VCaP (cell line): ENCODE results near the gene PIAS2.

ENCODE experiments used
- H3K27ac ChIP-seq: fragments of 450-650 bp; 2 replicates; pipeline ENCODE4 v1.5.1; 2017
- CTCF ChIP-seq: fragments of 450-650 bp; conservative IDR thresholded peaks from 2 replicates; pipeline ENCODE4 v1.5.1; 2017; ENCODE audit warnings: mild to moderate bottlenecking, moderate library complexity

PIAS2 gene

DNA sequence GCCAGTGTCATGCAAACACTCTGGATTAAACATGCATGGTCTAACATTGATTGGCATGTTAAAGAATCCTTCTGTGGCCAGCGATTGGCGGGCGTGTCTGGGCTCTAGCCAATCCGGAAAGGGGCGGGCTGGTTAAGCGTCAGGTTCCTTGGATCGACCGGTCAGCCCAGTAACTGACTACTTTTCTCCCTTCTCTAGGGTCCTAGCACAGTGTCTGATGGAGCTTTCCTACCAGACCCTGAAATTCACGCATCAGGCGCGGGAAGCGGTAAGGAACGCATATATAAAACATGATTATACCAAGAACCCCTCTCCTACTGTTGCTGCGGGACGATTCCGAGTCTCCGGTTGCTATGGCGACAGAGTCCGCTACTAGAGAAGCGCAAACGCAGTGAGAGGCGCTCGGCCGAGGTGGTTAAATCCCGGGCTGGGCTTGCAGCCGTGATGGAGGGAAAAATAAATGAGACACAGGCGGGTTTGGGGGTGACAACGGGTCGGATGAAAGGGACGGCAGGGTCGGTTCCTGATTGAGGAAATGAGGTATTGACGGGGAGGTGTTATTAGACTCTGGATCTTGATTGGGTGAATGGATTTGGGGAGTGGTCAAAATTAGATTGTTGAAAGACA, 29.5 kb upstream of the PIAS2 start:
- peak overlapping the region; percentile 50 for H3K27ac ChIP-seq
- no peak for TF ChIP-seq CTCF

GRCh38 chr18:46942646-46943045, 25.3 kb upstream of the PIAS2 start:
- no peak overlapping the region for H3K27ac ChIP-seq
- TF ChIP-seq CTCF: no peak

DNA sequence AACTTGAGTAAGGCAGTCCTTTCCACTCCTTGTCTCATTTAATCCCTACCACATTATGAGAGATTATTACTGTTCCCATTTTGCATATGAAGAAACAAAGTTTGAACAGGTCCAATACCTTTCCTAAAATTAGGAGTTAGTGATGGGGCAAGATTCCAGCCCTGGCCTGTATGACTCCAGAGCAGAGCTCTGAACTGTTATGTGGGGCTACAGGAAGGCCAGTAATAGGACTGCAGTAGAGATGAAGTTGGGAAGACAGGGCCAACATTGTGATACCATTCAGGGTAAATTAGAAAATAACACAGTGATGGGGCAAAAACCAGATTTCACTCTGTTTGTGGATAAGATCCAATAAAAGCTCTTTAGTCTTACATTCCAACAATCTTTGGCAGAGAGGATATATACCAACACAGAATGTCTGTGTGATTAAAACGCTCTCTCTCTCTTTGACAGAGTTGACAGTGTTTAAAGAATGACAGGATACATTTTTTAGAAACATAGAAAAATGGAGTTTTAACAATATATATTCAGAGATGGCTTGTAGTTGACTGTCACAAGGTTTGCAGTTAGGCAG, 22.8 kb upstream of the PIAS2 start:
- no peak overlapping the region for H3K27ac ChIP-seq
- no peak for TF ChIP-seq CTCF

DNA sequence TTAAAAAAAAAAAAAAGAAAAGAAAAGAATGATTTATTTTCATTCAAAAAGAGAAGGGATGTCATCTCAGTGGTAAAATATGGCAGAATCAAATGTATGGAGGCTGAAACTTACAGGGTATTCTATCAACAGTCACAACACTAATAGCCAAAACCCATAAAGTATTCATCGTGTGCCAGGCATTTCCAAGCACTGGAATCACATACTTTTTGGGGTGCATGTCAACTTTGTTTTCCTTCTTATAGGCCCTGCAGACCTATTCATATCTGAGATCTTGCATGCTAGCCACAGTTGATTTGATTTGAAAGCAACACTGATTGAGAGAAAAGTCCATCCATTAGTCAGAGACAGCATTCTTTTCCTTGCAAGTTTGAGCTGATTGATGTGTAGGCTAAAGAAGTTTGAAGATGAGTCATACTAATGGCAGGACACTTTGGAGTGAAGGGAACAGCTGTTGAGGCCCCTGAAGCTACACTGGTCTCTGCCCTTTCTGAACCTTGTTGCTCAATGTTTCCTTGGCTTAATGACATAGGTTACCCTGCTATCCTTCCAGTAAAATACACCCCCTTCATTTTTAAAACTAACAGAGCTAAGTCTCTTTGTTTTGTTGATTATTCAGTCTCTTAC, 22.1 kb upstream of the PIAS2 start:
- no peak for TF ChIP-seq CTCF
- H3K27ac ChIP-seq: no peak overlapping the region

- H3K27ac ChIP-seq: no peak overlapping the region
- TF ChIP-seq CTCF: no peak
These were observed 3.3 kb upstream of the PIAS2 start for GRCh38 chr18:46920653-46921052.

DNA sequence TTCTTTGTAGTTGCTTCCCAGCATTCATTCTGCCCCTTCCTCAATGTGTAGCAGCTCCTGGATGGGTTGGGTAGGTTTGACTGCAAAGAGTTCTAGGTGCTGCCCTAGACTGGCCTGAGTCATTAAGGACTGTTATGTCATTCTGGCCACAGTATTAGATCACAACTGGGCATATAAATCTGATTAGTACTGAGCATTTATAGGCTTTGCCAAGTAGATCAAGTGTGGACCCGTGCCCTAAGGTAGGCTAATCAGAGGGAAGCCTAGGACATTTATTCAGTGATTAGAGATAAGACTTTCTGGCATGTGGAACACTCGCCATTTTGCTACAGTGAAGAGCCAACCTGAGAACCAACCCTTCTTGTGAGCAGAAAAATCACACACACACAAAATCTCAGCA, 2.8 kb upstream of the PIAS2 start:
- TF ChIP-seq CTCF: no peak
- H3K27ac ChIP-seq: no peak overlapping the region

DNA sequence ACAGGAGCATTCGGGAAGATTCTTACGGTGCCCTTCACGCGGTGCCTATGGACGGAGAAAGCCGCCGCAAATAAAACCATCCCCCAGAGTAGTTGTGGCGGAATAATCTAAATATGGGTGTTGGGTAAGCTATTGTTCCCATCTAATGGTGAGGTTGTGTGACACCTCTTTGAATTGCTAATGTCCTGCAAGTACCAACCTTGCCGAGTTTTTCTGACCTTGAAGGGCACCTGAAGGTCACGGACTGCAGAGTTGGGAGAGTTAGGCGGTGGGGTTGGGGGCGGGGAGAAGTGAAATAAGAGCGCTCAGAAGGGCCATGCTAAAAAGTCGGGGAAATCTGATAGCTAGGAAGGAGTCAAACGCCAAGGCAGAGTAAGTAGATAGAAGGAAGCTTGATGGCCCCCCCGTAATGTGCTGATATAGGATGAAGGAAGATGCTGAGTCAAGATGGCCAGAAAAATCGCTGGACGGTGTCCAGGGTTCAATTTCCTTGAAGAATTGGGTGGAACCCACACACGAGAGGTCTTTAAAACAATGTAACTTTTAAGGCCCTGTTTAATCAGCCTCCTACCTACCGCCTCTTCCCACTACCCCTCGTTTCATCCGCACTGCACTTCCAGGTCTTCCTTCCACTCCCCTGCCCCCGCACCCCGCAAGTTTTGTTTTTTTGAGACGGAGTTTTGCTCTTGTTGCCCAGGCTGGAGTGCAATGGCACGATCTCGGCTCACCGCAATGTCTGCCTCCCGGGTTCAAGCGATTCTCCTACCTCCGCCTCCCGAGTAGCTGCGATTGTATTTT, 695 bp upstream of the PIAS2 start:
- peak overlapping the region; percentile 89 for H3K27ac ChIP-seq
- no peak for TF ChIP-seq CTCF
